B cell (primary cell): Measurements from ENCODE around the gene CPM.

Experiments used
- CTCF ChIP-seq: fragments of 200-600 bp; IDR thresholded peaks from one replicate; pipeline ENCODE4 v1.8.0; 2022; ENCODE audit warnings: antibody characterized with exemption, mild to moderate bottlenecking
- EZH2 ChIP-seq: IDR thresholded peaks from 2 replicates; pipeline ENCODE4 v1.6.1; 2012; ENCODE audit warnings: borderline replicate concordance, low read depth, mild to moderate bottlenecking, moderate library complexity, low read length; ENCODE audit not compliant: insufficient read depth, poor library complexity, severe bottlenecking

DNA sequence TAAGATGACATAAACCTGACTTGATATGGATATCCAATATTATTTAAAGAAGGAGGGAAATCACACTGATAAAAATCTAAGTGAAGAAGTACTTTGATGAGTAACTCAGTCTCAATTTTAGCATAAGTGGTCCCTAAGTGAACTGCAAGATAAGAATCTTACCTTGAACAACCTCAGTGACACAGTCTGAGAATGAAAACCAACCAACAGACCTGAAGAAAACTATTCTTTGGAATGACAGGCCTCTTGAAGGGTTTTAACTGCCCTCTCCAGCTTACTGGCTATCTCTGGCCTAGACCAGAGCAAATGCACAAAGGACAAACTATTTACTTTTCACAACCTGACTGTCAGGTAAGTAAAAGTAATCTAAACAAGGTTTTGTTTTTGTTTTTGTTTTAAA is 44.7 kb downstream of the CPM start:
- TF ChIP-seq CTCF (no peak), EZH2 (no peak)
